C4-2B (cell line): ENCODE data around the gene KRTAP3-2.
"Not testable (repeated sequence)": the region's sequence is repeated elsewhere in the genome, so short reads cannot be mapped to it uniquely, and the experiment has no call there.

ENCODE experiments used
- ZFX ChIP-seq: fragments of 450-650 bp; IDR thresholded peaks from 2 replicates; pipeline ENCODE4 v1.6.1; 2017
- TF ChIP-seq, protein P1 (sequence below): fragments of 450-650 bp; conservative IDR thresholded peaks from 2 replicates; pipeline ENCODE4 v1.5.1; 2017; ENCODE audit warnings: mild to moderate bottlenecking

DNA sequence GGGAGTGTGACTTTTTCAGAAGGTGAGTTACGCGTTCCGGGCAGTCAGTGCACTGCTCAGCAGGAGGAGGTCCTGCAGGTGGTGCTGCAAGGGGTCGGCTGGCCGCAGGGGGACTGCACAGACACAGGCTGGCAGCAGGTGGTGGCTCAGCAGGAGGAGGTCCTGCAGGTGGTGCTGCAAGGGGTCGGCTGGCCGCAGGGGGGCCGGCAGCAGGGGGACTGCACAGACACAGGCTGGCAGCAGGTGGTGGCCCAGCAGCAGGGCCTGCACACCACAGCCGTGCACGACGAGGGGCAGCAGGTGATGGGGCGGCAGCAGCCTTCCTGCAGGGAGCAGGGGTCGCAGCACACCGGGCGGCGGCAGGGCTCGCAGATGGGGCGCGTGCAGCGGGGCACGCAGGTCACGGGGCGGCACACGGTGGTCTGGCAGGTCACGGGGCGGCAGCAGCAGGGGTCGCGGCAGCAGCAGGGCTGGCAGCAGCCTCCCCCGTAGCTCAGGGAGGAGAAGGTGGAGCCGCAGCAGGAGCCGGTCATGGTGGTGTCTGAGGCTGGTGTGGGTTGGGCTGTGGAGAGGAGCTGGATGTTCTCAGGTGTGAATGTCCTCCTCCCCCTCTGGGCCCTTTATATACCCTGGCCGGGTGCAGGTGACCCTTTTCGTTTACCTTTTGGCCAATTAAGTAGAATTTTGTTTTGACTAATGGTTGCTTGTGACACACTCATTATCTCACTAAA, 47.2 kb upstream of the KRTAP3-2 start, which contains the start of gene KRTAP2-1:
- TF ChIP-seq, protein P1, sequence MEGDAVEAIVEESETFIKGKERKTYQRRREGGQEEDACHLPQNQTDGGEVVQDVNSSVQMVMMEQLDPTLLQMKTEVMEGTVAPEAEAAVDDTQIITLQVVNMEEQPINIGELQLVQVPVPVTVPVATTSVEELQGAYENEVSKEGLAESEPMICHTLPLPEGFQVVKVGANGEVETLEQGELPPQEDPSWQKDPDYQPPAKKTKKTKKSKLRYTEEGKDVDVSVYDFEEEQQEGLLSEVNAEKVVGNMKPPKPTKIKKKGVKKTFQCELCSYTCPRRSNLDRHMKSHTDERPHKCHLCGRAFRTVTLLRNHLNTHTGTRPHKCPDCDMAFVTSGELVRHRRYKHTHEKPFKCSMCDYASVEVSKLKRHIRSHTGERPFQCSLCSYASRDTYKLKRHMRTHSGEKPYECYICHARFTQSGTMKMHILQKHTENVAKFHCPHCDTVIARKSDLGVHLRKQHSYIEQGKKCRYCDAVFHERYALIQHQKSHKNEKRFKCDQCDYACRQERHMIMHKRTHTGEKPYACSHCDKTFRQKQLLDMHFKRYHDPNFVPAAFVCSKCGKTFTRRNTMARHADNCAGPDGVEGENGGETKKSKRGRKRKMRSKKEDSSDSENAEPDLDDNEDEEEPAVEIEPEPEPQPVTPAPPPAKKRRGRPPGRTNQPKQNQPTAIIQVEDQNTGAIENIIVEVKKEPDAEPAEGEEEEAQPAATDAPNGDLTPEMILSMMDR: not testable (repeated sequence)
- TF ChIP-seq ZFX: not testable (repeated sequence)
